Glutamatergic neuron (in vitro differentiated cells): ENCODE measurements around the gene SMAD2. TPM values are rescaled to one million over a fixed set of nuclear protein-coding genes. Genes with fewer than 3 reads are reported as not detected.

ENCODE experiments used
- DNase-seq: peaks from one replicate; pipeline ENCODE4 v3.0.0; 2022
- H3K27ac Mint-ChIP-seq: one replicate; pipeline ENCODE4 v1.8.0; 2020; ENCODE audit warnings: mild to moderate bottlenecking, mixed read lengths, inconsistent platforms; ENCODE audit not compliant: unreplicated experiment
- H3K27me3 Mint-ChIP-seq: one replicate; pipeline ENCODE4 v1.8.0; 2020; ENCODE audit warnings: mild to moderate bottlenecking, moderate library complexity, mixed read lengths, inconsistent platforms; ENCODE audit not compliant: unreplicated experiment
- H3K36me3 Mint-ChIP-seq: one replicate; pipeline ENCODE4 v1.8.0; 2020; ENCODE audit warnings: mild to moderate bottlenecking, mixed read lengths, inconsistent platforms; ENCODE audit not compliant: unreplicated experiment
- H3K4me1 Mint-ChIP-seq: one replicate; pipeline ENCODE4 v1.8.0; 2020; ENCODE audit warnings: mild to moderate bottlenecking, low read depth, mixed read lengths, inconsistent platforms; ENCODE audit not compliant: unreplicated experiment
- H3K4me3 Mint-ChIP-seq: one replicate; pipeline ENCODE4 v1.8.0; 2020; ENCODE audit warnings: mild to moderate bottlenecking, mixed read lengths, inconsistent platforms; ENCODE audit not compliant: unreplicated experiment
- H3K9me3 Mint-ChIP-seq: one replicate; pipeline ENCODE4 v1.8.0; 2020; ENCODE audit warnings: mild to moderate bottlenecking, moderate library complexity, mixed read lengths, inconsistent platforms; ENCODE audit not compliant: unreplicated experiment
- CTCF ChIP-seq: fragments of 200-600 bp; sonication (generic); IDR thresholded peaks from one replicate; pipeline ENCODE4 v1.5.0; 2021; ENCODE audit not compliant: partially characterized antibody, unreplicated experiment
- total RNA-seq: library from RNA; stranded (reverse); fragmentation: NEBNext Ultra II Directional; extraction: Animal tissue kit (Norgen Biotek cat#: 25700); gene quantifications from one replicate; pipeline ENCODE4 v1.2.1, GENCODE V29; 2021; ENCODE audit not compliant: unreplicated experiment

The SMAD2 gene
- total RNA-seq, 1 donor from 2014 or later: 134 TPM

GRCh38 chr18:47777626-47778025 lies 152.8 kb downstream of the SMAD2 start:
- peaks cover 2% of the 10 kb centered on the region for H3K9me3 Mint-ChIP-seq
- peaks cover 5% of the 10 kb centered on the region for H3K4me1 Mint-ChIP-seq
- H3K27me3 Mint-ChIP-seq: peaks cover 4% of the 10 kb centered on the region
- no peak overlapping the region for H3K4me3 Mint-ChIP-seq
- peaks cover 5% of the 10 kb centered on the region for H3K36me3 Mint-ChIP-seq
- DNase-seq: no peak
- no peak overlapping the region for H3K27ac Mint-ChIP-seq
- TF ChIP-seq CTCF: no peak

GRCh38 chr18:47775961-47776360 lies 154.5 kb downstream of the SMAD2 start:
- peaks cover 4% of the 10 kb centered on the region for H3K27me3 Mint-ChIP-seq
- no peak for DNase-seq
- peaks cover 2% of the 10 kb centered on the region for H3K9me3 Mint-ChIP-seq
- TF ChIP-seq CTCF: no peak
- H3K4me1 Mint-ChIP-seq: no peaks in the 10 kb centered on the region
- no peak overlapping the region for H3K27ac Mint-ChIP-seq
- H3K36me3 Mint-ChIP-seq: peaks cover 5% of the 10 kb centered on the region
- H3K4me3 Mint-ChIP-seq: no peak overlapping the region

- DNase-seq: no peak
- no peaks in the 10 kb centered on the region for H3K36me3 Mint-ChIP-seq
- no peak overlapping the region for H3K27ac Mint-ChIP-seq
- peaks cover 2% of the 10 kb centered on the region for H3K27me3 Mint-ChIP-seq
- H3K4me1 Mint-ChIP-seq: no peaks in the 10 kb centered on the region
- H3K9me3 Mint-ChIP-seq: peaks cover 2% of the 10 kb centered on the region
- no peak overlapping the region for H3K4me3 Mint-ChIP-seq
- TF ChIP-seq CTCF: no peak
Observed at GRCh38 chr18:47773931-47774330, 156.5 kb downstream of the SMAD2 start.

GRCh38 chr18:47772374-47773248 lies 157.8 kb downstream of the SMAD2 start:
- no peak overlapping the region for H3K4me3 Mint-ChIP-seq
- no peaks in the 10 kb centered on the region for H3K4me1 Mint-ChIP-seq
- H3K27me3 Mint-ChIP-seq: peaks cover 2% of the 10 kb centered on the region
- TF ChIP-seq CTCF: peak; percentile 85
- no peaks in the 10 kb centered on the region for H3K36me3 Mint-ChIP-seq
- no peak overlapping the region for H3K27ac Mint-ChIP-seq
- peaks cover 2% of the 10 kb centered on the region for H3K9me3 Mint-ChIP-seq
- peak; percentile 80 for DNase-seq

- no peaks in the 10 kb centered on the region for H3K4me1 Mint-ChIP-seq
- no peak for TF ChIP-seq CTCF
- H3K27me3 Mint-ChIP-seq: peaks cover 2% of the 10 kb centered on the region
- H3K36me3 Mint-ChIP-seq: no peaks in the 10 kb centered on the region
- DNase-seq: no peak
- peaks cover 2% of the 10 kb centered on the region for H3K9me3 Mint-ChIP-seq
- no peak overlapping the region for H3K4me3 Mint-ChIP-seq
- no peak overlapping the region for H3K27ac Mint-ChIP-seq
Observed at GRCh38 chr18:47771922-47772321, 158.5 kb downstream of the SMAD2 start.
